Endothelial cell (in vitro differentiated cells): Measurements from ENCODE around the gene SIDT2. TPM values are rescaled to one million over a fixed set of nuclear protein-coding genes. Genes with fewer than 3 reads are reported as not detected.

Source experiments
- DNase-seq: peaks from one replicate; pipeline ENCODE4 v3.0.0; 2021; ENCODE audit warnings: low spot score
- H3K27ac Mint-ChIP-seq: one replicate; pipeline ENCODE4 v1.8.0; 2021; ENCODE audit warnings: mixed read lengths, inconsistent platforms; ENCODE audit not compliant: unreplicated experiment
- H3K27me3 Mint-ChIP-seq: one replicate; pipeline ENCODE4 v1.8.0; 2021; ENCODE audit warnings: mild to moderate bottlenecking, moderate library complexity, mixed read lengths, inconsistent platforms; ENCODE audit not compliant: unreplicated experiment
- H3K36me3 Mint-ChIP-seq: one replicate; pipeline ENCODE4 v1.8.0; 2021; ENCODE audit warnings: mild to moderate bottlenecking, low read depth, mixed read lengths, inconsistent platforms; ENCODE audit not compliant: unreplicated experiment
- H3K4me1 Mint-ChIP-seq: one replicate; pipeline ENCODE4 v1.8.0; 2021; ENCODE audit warnings: mild to moderate bottlenecking, mixed read lengths, inconsistent platforms; ENCODE audit not compliant: unreplicated experiment
- H3K4me3 Mint-ChIP-seq: one replicate; pipeline ENCODE4 v1.8.0; 2021; ENCODE audit warnings: mild to moderate bottlenecking, mixed read lengths, inconsistent platforms; ENCODE audit not compliant: unreplicated experiment
- H3K9me3 Mint-ChIP-seq: one replicate; pipeline ENCODE4 v1.8.0; 2021; ENCODE audit warnings: mixed read lengths, inconsistent platforms; ENCODE audit not compliant: unreplicated experiment
- CTCF ChIP-seq: fragments of 200-600 bp; sonication (generic); IDR thresholded peaks from one replicate; pipeline ENCODE4 v1.5.0; 2021; ENCODE audit warnings: antibody characterized with exemption; ENCODE audit not compliant: unreplicated experiment
- total RNA-seq: library from RNA; stranded (reverse); fragmentation: NEBNext Ultra II Directional; extraction: Animal tissue kit (Norgen Biotek cat#: 25700); gene quantifications from one replicate; pipeline ENCODE4 v1.2.1, GENCODE V29; 2021; ENCODE audit not compliant: unreplicated experiment

Gene SIDT2
- total RNA-seq, 1 donor from 2014 or later: 41.3 TPM

GRCh38 chr11:117160826-117161225 lies 17.7 kb upstream of the SIDT2 start:
- no peak for TF ChIP-seq CTCF
- H3K27me3 Mint-ChIP-seq: no peaks in the 10 kb centered on the region
- no peaks in the 10 kb centered on the region for H3K9me3 Mint-ChIP-seq
- H3K36me3 Mint-ChIP-seq: peaks cover 11% of the 10 kb centered on the region
- H3K4me1 Mint-ChIP-seq: no peaks in the 10 kb centered on the region
- no peak overlapping the region for H3K27ac Mint-ChIP-seq
- H3K4me3 Mint-ChIP-seq: no peak overlapping the region
- DNase-seq: no peak

GRCh38 chr11:117166491-117166890 lies 12.1 kb upstream of the SIDT2 start:
- Mint-ChIP-seq H3K9me3 (no peaks in the 10 kb centered on the region), H3K27me3 (no peaks in the 10 kb centered on the region), H3K27ac (no peak overlapping the region), H3K36me3 (peaks cover 23% of the 10 kb centered on the region), H3K4me1 (peaks cover 1% of the 10 kb centered on the region), H3K4me3 (no peak overlapping the region)
- DNase-seq: no peak
- TF ChIP-seq CTCF: no peak

GRCh38 chr11:117169736-117170135 lies 8.8 kb upstream of the SIDT2 start:
- Mint-ChIP-seq H3K9me3 (no peaks in the 10 kb centered on the region), H3K27me3 (peaks cover 2% of the 10 kb centered on the region), H3K4me3 (no peak overlapping the region), H3K36me3 (peaks cover 22% of the 10 kb centered on the region), H3K4me1 (peaks cover 23% of the 10 kb centered on the region), H3K27ac (no peak overlapping the region)
- TF ChIP-seq CTCF: no peak
- DNase-seq: no peak

GRCh38 chr11:117170210-117170609 lies 8.3 kb upstream of the SIDT2 start:
- Mint-ChIP-seq H3K9me3 (no peaks in the 10 kb centered on the region), H3K36me3 (peaks cover 21% of the 10 kb centered on the region), H3K4me3 (no peak overlapping the region), H3K4me1 (peaks cover 23% of the 10 kb centered on the region), H3K27me3 (peaks cover 2% of the 10 kb centered on the region), H3K27ac (no peak overlapping the region)
- TF ChIP-seq CTCF: no peak
- no peak for DNase-seq

- peaks cover 15% of the 10 kb centered on the region for H3K36me3 Mint-ChIP-seq
- peaks cover 2% of the 10 kb centered on the region for H3K27me3 Mint-ChIP-seq
- no peak for TF ChIP-seq CTCF
- no peak for DNase-seq
- no peak overlapping the region for H3K27ac Mint-ChIP-seq
- peaks cover 23% of the 10 kb centered on the region for H3K4me1 Mint-ChIP-seq
- H3K9me3 Mint-ChIP-seq: no peaks in the 10 kb centered on the region
- no peak overlapping the region for H3K4me3 Mint-ChIP-seq
These were observed 7.5 kb upstream of the SIDT2 start for GRCh38 chr11:117171007-117171403.
